PC-3 (cell line): ENCODE data around the gene FNDC7. TPM values are rescaled to one million over a fixed set of nuclear protein-coding genes. Genes with fewer than 3 reads are reported as not detected.

Source experiments
- ATAC-seq: fragments of 200-7000 bp; cut with Tn5 transposase; 2 replicates; pipeline ENCODE4 v1.9.1; 2020; ENCODE audit warnings: mild to moderate bottlenecking, moderate library complexity
- BruUV-seq: library from RNA; stranded (reverse); fragments of 400-500 nt; replicated peaks from 2 replicates; lab custom pipeline; 2021; lab: Mats Ljungman, UMichigan
- CTCF ChIA-PET: fragments of 300-600 bp; sonication (Branson Sonifier 250); formaldehyde crosslinking; loops from one replicate; lab custom pipeline; 2022; ENCODE audit warnings: antibody characterized with exemption; lab: Charles Lee
- POLR2A ChIA-PET: fragments of 300-600 bp; sonication (Branson Sonifier 250); formaldehyde crosslinking; loops from one replicate; lab custom pipeline; 2022; ENCODE audit warnings: antibody characterized with exemption; ENCODE audit not compliant: unreplicated experiment; lab: Charles Lee
- DNase-seq: peaks from one replicate; pipeline ENCODE4 v3.0.0-alpha.2; 2015
- H2AFZ ChIP-seq: fragments of 300-600 bp; sonication (generic); 2 replicates; pipeline ENCODE4 v1.6.0; 2016; ENCODE audit warnings: antibody characterized with exemption, low read length
- H3F3A ChIP-seq: fragments of 300-600 bp; sonication (generic); one replicate; pipeline ENCODE4 v1.6.0; 2017; ENCODE audit warnings: antibody characterized with exemption, low read length, control low read depth, mild to moderate bottlenecking; ENCODE audit not compliant: unreplicated experiment
- H3K27ac ChIP-seq: fragments of 300-600 bp; sonication (generic); 2 replicates; pipeline ENCODE4 v1.5.1; 2016; ENCODE audit warnings: mild to moderate bottlenecking, low read length
- H3K27me3 ChIP-seq: fragments of 300-600 bp; sonication (generic); 2 replicates; pipeline ENCODE4 v1.6.1; 2016; ENCODE audit warnings: low read length, mixed read lengths
- H3K36me3 ChIP-seq: fragments of 300-600 bp; sonication (generic); 2 replicates; pipeline ENCODE4 v1.6.1; 2016; ENCODE audit warnings: low read depth, mixed run types, low read length, mixed read lengths
- H3K4me1 ChIP-seq: fragments of 300-600 bp; sonication (generic); 2 replicates; pipeline ENCODE4 v1.5.1; 2016; ENCODE audit warnings: low read length; ENCODE audit not compliant: insufficient read depth
- H3K4me2 ChIP-seq: fragments of 300-600 bp; sonication (generic); 2 replicates; pipeline ENCODE4 v1.6.0; 2016; ENCODE audit warnings: low read length
- H3K4me3 ChIP-seq: fragments of 300-600 bp; sonication (generic); 2 replicates; pipeline ENCODE4 v1.5.1; 2016; ENCODE audit warnings: mild to moderate bottlenecking, low read length, mixed read lengths
- H3K79me2 ChIP-seq: fragments of 300-600 bp; sonication (generic); 2 replicates; pipeline ENCODE4 v1.6.1; 2017; ENCODE audit warnings: low read length, mixed read lengths
- H3K9ac ChIP-seq: fragments of 300-600 bp; sonication (generic); 2 replicates; pipeline ENCODE4 v1.6.0; 2016; ENCODE audit warnings: mild to moderate bottlenecking, low read length
- H3K9me2 ChIP-seq: fragments of 300-600 bp; sonication (generic); replicated peaks from 2 replicates; pipeline ENCODE4 v1.6.1; 2016; ENCODE audit warnings: mixed run types, low read length, mixed read lengths
- H3K9me3 ChIP-seq: fragments of 300-600 bp; sonication (generic); 2 replicates; pipeline ENCODE4 v1.6.1; 2016; ENCODE audit warnings: low read length, mixed read lengths
- H4K20me1 ChIP-seq: fragments of 300-600 bp; sonication (generic); 2 replicates; pipeline ENCODE4 v1.6.1; 2016; ENCODE audit warnings: low read length, mixed read lengths
- EZH2 ChIP-seq: fragments of 300-600 bp; sonication (generic); IDR thresholded peaks from one replicate; pipeline ENCODE4 v1.6.1; 2017; ENCODE audit warnings: antibody characterized with exemption, mild to moderate bottlenecking, low read length; ENCODE audit not compliant: unreplicated experiment
- EZH2phosphoT487 ChIP-seq: fragments of 300-600 bp; sonication (generic); IDR thresholded peaks from 2 replicates; pipeline ENCODE4 v1.6.1; 2018; ENCODE audit warnings: mild to moderate bottlenecking, antibody characterized with exemption, low read length, borderline replicate concordance
- intact Hi-C: fragments of 100-400 bp; cut with micrococcal nuclease; formaldehyde crosslinking; loops from 2 replicates; pipeline ENCODE4 v1.9.0; 2023
- total RNA-seq: library from RNA; depleted of rRNA; stranded (reverse); fragments of >200 nt; gene quantifications from 2 replicates; pipeline ENCODE4 v1.2.3, GENCODE V29; 2014
- TF ChIP-seq, protein P1 (sequence below): fragments of 300-600 bp; sonication (generic); conservative IDR thresholded peaks from 2 replicates; pipeline ENCODE4 v1.5.1; 2017; ENCODE audit warnings: antibody characterized with exemption, low read depth, mild to moderate bottlenecking, low read length

Gene FNDC7
- total RNA-seq, 1 experiment from 2014 or later = not detected

DNA sequence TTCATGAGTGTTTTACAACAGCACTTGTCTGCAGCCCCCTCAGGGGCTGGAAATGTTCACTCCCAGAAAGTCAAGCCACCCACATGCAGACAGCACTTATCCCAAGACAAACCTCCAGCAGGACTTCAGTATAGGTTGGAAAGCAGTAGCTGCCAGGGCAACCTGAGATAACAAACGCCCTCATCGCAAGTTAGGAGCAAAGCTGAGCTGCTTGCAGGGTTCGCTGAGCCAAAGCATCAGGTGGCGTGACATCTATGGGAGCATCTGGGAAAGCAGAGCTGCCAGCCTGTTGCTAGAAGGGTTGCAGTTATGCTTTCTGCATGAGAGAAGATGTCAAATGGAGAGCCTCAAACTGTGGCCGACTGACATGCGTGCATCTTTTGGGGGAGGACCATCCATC lies 29.5 kb downstream of the FNDC7 start:
- DNase-seq (no peak), ATAC-seq (no peak)
- ChIA-PET CTCF (no interaction called here), POLR2A (no interaction called here)
- H4K20me1 ChIP-seq = no peaks in the 10 kb centered on the region
- no peaks in the 10 kb centered on the region for H3K9me2 ChIP-seq
- H3K79me2 ChIP-seq = no peaks in the 10 kb centered on the region; the same call in 1 of the 2 replicates
- H3K9me3 ChIP-seq = no peaks in the 10 kb centered on the region
- no peak overlapping the region for H3K9ac ChIP-seq
- H3K36me3 ChIP-seq = no peaks in the 10 kb centered on the region
- BruUV-seq = no TSS peak
- H3K27me3 ChIP-seq = no peaks in the 10 kb centered on the region
- no peak overlapping the region for H3K27ac ChIP-seq
- TF ChIP-seq, protein P1, sequence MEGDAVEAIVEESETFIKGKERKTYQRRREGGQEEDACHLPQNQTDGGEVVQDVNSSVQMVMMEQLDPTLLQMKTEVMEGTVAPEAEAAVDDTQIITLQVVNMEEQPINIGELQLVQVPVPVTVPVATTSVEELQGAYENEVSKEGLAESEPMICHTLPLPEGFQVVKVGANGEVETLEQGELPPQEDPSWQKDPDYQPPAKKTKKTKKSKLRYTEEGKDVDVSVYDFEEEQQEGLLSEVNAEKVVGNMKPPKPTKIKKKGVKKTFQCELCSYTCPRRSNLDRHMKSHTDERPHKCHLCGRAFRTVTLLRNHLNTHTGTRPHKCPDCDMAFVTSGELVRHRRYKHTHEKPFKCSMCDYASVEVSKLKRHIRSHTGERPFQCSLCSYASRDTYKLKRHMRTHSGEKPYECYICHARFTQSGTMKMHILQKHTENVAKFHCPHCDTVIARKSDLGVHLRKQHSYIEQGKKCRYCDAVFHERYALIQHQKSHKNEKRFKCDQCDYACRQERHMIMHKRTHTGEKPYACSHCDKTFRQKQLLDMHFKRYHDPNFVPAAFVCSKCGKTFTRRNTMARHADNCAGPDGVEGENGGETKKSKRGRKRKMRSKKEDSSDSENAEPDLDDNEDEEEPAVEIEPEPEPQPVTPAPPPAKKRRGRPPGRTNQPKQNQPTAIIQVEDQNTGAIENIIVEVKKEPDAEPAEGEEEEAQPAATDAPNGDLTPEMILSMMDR = no peak
- TF ChIP-seq EZH2phosphoT487 (no peak), EZH2 (no peak)
- no peak overlapping the region for H2AFZ ChIP-seq
- H3K4me3 ChIP-seq = no peak overlapping the region
- H3F3A ChIP-seq = no peaks in the 10 kb centered on the region
- H3K4me2 ChIP-seq = no peak overlapping the region
- H3K4me1 ChIP-seq = no peaks in the 10 kb centered on the region; the same call in 1 of the 2 replicates
- intact Hi-C loops = no loop called here

GRCh38 chr1:108745980-108746381 lies 33.3 kb downstream of the FNDC7 start:
- Histone ChIP-seq H3K9me3 (no peaks in the 10 kb centered on the region), H4K20me1 (peaks cover 5% of the 10 kb centered on the region; the same call in 1 of the 2 replicates), H3F3A (no peaks in the 10 kb centered on the region), H2AFZ (peak overlapping the region; percentile 73), H3K36me3 (peaks cover 2% of the 10 kb centered on the region; the same call in 1 of the 2 replicates), H3K79me2 (peaks cover 35% of the 10 kb centered on the region), H3K4me1 (peaks cover 7% of the 10 kb centered on the region), H3K9me2 (no peaks in the 10 kb centered on the region), H3K4me2 (peak overlapping the region; percentile 28; the same call in 1 of the 2 replicates), H3K27me3 (no peaks in the 10 kb centered on the region), H3K9ac (no peak overlapping the region), H3K4me3 (no peak overlapping the region), H3K27ac (no peak overlapping the region)
- DNase-seq = no peak
- no TSS peak for BruUV-seq
- TF ChIP-seq, protein P1 = no peak
- TF ChIP-seq EZH2 (no peak), EZH2phosphoT487 (no peak)
- no peak for ATAC-seq
- ChIA-PET CTCF (no interaction called here), POLR2A (no interaction called here)
- intact Hi-C loops = loop anchor here (1.0 to 5.0 kb wide), 4 partner anchors 42 to 331 kb away; partner anchors contain the start of genes PRPF38B and TAF13
